Panc1 (cell line): ENCODE measurements around the gene DPYD. TPM values are rescaled to one million over a fixed set of nuclear protein-coding genes. Genes with fewer than 3 reads are reported as not detected.

Experiments
- ATAC-seq: fragments of 200-7000 bp; cut with Tn5 transposase; 2 replicates; pipeline ENCODE4 v1.9.1; 2020; ENCODE audit warnings: mild to moderate bottlenecking, moderate library complexity
- BruUV-seq: library from RNA; stranded (reverse); fragments of 400-500 nt; replicated peaks from 2 replicates; lab custom pipeline; 2021; lab: Mats Ljungman, UMichigan
- CTCF ChIA-PET: fragments of 300-600 bp; sonication (Branson Sonifier 250); formaldehyde crosslinking; loops from one replicate; lab custom pipeline; 2022; ENCODE audit warnings: antibody characterized with exemption; lab: Charles Lee
- POLR2A ChIA-PET: fragments of 300-600 bp; sonication (Branson Sonifier 250); formaldehyde crosslinking; loops from one replicate; lab custom pipeline; 2022; ENCODE audit warnings: antibody characterized with exemption; lab: Charles Lee
- DNase-seq: peaks from one replicate; pipeline ENCODE4 v3.0.0-alpha.2; 2010; ENCODE audit warnings: low read depth, low spot score
- H3K27ac ChIP-seq: 2 replicates; pipeline ENCODE4 v1.5.1; 2011; ENCODE audit warnings: mild to moderate bottlenecking, low read length, inconsistent platforms
- H3K27me3 ChIP-seq: fragments of 200-500 bp; sonication (Bioruptor generic); 2 replicates; pipeline ENCODE4 v1.6.0; 2014; ENCODE audit warnings: low read length, inconsistent platforms; ENCODE audit not compliant: control insufficient read depth, insufficient read depth
- H3K36me3 ChIP-seq: fragments of 200-500 bp; sonication (Bioruptor generic); 2 replicates; pipeline ENCODE4 v1.5.1; 2014; ENCODE audit warnings: inconsistent platforms, mild to moderate bottlenecking, low read length, moderate library complexity; ENCODE audit not compliant: control insufficient read depth, insufficient read depth
- H3K4me1 ChIP-seq: 2 replicates; pipeline ENCODE4 v1.5.1; 2011; ENCODE audit warnings: inconsistent platforms, mild to moderate bottlenecking, low read length, moderate library complexity; ENCODE audit not compliant: control insufficient read depth, insufficient read depth
- H3K4me3 ChIP-seq, 2 experiments: 2 replicates each; pipeline ENCODE4 v1.5.1; 2011 to 2012; ENCODE audit warnings: low read depth in 2 of 2, low read length in 2 of 2, mild to moderate bottlenecking in 2 of 2, inconsistent platforms in 1 of 2, moderate library complexity in 1 of 2
- H3K9me3 ChIP-seq: fragments of 200-500 bp; sonication (Bioruptor generic); 2 replicates; pipeline ENCODE4 v1.5.1; 2014; ENCODE audit warnings: low read depth, mild to moderate bottlenecking, inconsistent platforms, low read length, moderate library complexity; ENCODE audit not compliant: control insufficient read depth, insufficient read depth
- POLR2AphosphoS5 ChIP-seq: IDR thresholded peaks from 2 replicates; pipeline ENCODE4 v1.6.1; 2012; ENCODE audit warnings: mild to moderate bottlenecking, low read depth, low read length, moderate library complexity
- SIN3A ChIP-seq: IDR thresholded peaks from 2 replicates; pipeline ENCODE4 v1.6.1; 2012; ENCODE audit warnings: low read depth, mild to moderate bottlenecking, low read length, moderate library complexity, borderline replicate concordance; ENCODE audit not compliant: insufficient read depth
- TCF7L2 ChIP-seq: IDR thresholded peaks from 2 replicates; pipeline ENCODE4 v1.6.1; 2011; ENCODE audit warnings: mild to moderate bottlenecking, low read depth, low read length, inconsistent platforms
- in situ Hi-C: cut with HindIII; loops from 2 replicates; pipeline ENCODE4 v1.10.0; 2016; ENCODE audit warnings: low sequenced_read_pairs, low pct_unique_long_range_greater_than_20kb
- intact Hi-C: fragments of 100-400 bp; cut with micrococcal nuclease; formaldehyde crosslinking; loops from one replicate; pipeline ENCODE4 v1.10.0; 2022; ENCODE audit not compliant: unreplicated experiment
- total RNA-seq: library from RNA; stranded (reverse); gene quantifications from one replicate; pipeline ENCODE4 v1.2.1, GENCODE V29; 2021; ENCODE audit not compliant: unreplicated experiment
- TF ChIP-seq, protein P1 (sequence below): fragments of 450-650 bp; IDR thresholded peaks from 2 replicates; pipeline ENCODE4 v1.5.1; 2017; ENCODE audit warnings: mild to moderate bottlenecking
- TF ChIP-seq, protein P2 (sequence below), 2 experiments: IDR thresholded peaks; 2 replicates each; pipeline ENCODE4 v1.6.1; 2011 to 2012; ENCODE audit warnings: low read depth in 2 of 2, control low read depth in 1 of 2, low read length in 1 of 2, mild to moderate bottlenecking in 1 of 2, moderate library complexity in 1 of 2; ENCODE audit not compliant: insufficient read depth in 1 of 2

DPYD gene
- total RNA-seq, 1 experiment from 2014 or later: 2.0 TPM

DNA sequence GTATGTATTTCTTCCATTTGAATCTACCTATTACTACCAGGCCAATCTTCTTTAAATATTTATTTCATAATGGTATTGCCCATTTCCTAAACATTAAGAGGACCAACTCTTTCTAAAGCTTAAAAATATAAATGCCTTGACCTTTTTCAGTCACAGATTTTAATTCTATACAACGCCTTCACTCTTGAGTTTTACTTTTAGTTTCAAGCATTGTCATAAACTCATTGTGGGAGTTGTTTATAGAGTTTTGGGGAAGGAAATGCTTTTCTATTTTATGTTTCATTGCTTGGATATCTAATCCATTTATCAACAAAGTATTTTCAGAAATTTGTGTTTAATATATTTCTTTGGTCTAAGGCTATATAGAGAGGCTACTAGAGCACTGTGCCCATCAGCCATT is 155.8 kb downstream of the DPYD start:
- TF ChIP-seq, protein P1, sequence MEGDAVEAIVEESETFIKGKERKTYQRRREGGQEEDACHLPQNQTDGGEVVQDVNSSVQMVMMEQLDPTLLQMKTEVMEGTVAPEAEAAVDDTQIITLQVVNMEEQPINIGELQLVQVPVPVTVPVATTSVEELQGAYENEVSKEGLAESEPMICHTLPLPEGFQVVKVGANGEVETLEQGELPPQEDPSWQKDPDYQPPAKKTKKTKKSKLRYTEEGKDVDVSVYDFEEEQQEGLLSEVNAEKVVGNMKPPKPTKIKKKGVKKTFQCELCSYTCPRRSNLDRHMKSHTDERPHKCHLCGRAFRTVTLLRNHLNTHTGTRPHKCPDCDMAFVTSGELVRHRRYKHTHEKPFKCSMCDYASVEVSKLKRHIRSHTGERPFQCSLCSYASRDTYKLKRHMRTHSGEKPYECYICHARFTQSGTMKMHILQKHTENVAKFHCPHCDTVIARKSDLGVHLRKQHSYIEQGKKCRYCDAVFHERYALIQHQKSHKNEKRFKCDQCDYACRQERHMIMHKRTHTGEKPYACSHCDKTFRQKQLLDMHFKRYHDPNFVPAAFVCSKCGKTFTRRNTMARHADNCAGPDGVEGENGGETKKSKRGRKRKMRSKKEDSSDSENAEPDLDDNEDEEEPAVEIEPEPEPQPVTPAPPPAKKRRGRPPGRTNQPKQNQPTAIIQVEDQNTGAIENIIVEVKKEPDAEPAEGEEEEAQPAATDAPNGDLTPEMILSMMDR: no peak
- TF ChIP-seq TCF7L2 (no peak), POLR2AphosphoS5 (no peak), SIN3A (no peak)
- TF ChIP-seq, protein P2, sequence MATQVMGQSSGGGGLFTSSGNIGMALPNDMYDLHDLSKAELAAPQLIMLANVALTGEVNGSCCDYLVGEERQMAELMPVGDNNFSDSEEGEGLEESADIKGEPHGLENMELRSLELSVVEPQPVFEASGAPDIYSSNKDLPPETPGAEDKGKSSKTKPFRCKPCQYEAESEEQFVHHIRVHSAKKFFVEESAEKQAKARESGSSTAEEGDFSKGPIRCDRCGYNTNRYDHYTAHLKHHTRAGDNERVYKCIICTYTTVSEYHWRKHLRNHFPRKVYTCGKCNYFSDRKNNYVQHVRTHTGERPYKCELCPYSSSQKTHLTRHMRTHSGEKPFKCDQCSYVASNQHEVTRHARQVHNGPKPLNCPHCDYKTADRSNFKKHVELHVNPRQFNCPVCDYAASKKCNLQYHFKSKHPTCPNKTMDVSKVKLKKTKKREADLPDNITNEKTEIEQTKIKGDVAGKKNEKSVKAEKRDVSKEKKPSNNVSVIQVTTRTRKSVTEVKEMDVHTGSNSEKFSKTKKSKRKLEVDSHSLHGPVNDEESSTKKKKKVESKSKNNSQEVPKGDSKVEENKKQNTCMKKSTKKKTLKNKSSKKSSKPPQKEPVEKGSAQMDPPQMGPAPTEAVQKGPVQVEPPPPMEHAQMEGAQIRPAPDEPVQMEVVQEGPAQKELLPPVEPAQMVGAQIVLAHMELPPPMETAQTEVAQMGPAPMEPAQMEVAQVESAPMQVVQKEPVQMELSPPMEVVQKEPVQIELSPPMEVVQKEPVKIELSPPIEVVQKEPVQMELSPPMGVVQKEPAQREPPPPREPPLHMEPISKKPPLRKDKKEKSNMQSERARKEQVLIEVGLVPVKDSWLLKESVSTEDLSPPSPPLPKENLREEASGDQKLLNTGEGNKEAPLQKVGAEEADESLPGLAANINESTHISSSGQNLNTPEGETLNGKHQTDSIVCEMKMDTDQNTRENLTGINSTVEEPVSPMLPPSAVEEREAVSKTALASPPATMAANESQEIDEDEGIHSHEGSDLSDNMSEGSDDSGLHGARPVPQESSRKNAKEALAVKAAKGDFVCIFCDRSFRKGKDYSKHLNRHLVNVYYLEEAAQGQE (IDR thresholded peaks at IDR 0.05; ENCODE audit: insufficient read depth in 1 of 2, low read depth in 2 of 2, low read length in 1 of 2): no peak
- Histone ChIP-seq H3K4me1 (no peaks in the 10 kb centered on the region), H3K27me3 (no peaks in the 10 kb centered on the region), H3K4me3 (no peak overlapping the region), H3K9me3 (no peaks in the 10 kb centered on the region), H3K36me3 (no peaks in the 10 kb centered on the region), H3K27ac (no peak overlapping the region)
- ChIA-PET CTCF (no interaction called here), POLR2A (no interaction called here)
- no peak for DNase-seq
- in situ Hi-C loops (no loop called here), intact Hi-C loops (no loop called here)
- no TSS peak for BruUV-seq
- no peak for ATAC-seq

DNA sequence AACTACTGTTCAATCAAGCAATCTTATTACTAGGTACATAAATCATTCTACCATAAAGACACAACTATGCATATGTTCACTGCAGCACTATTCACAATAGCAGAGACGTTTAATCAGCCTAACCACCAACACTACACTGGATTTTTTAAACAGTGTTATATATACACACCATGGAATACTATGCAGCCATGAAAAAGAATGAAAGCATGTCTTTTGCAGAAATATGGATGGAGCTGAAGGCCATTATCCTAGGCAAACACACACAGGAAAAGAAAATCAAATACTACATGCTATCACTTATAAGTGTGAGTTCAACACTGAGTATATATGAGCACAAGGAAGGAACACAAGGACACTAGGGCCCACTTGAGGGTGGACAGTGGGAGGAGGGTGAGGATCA is 159.2 kb downstream of the DPYD start:
- Histone ChIP-seq H3K27ac (no peak overlapping the region), H3K27me3 (no peaks in the 10 kb centered on the region), H3K9me3 (no peaks in the 10 kb centered on the region), H3K36me3 (no peaks in the 10 kb centered on the region), H3K4me1 (no peaks in the 10 kb centered on the region), H3K4me3 (no peak overlapping the region)
- intact Hi-C loops: no loop called here
- ATAC-seq (no peak), DNase-seq (no peak)
- BruUV-seq: no TSS peak
- in situ Hi-C loops: no loop called here
- ChIA-PET CTCF (no interaction called here), POLR2A (no interaction called here)
- TF ChIP-seq, protein P1: no peak
- no peak for TF ChIP-seq TCF7L2
- TF ChIP-seq, protein P2 (IDR thresholded peaks at IDR 0.05; ENCODE audit: insufficient read depth in 1 of 2, low read depth in 2 of 2, low read length in 1 of 2): no peak
- TF ChIP-seq POLR2AphosphoS5: no peak
- TF ChIP-seq SIN3A: no peak
